Suprapubic skin (tissue), 4 donors: ENCODE results near the gene SARS2.

ENCODE experiments used
- POLR2A ChIP-seq, 2 donors: fragments of 450-650 bp; IDR thresholded peaks; one replicate each; pipeline ENCODE4 v1.6.1; 2017; ENCODE audit warnings: antibody characterized with exemption in 2 of 2, mild to moderate bottlenecking in 2 of 2, moderate library complexity in 2 of 2
- POLR2AphosphoS5 ChIP-seq, 3 donors: sonication (generic); formaldehyde crosslinking; IDR thresholded peaks; one replicate each; pipeline ENCODE4 v1.6.1; 2017; ENCODE audit warnings: antibody characterized with exemption in 3 of 3
- TF ChIP-seq, protein P1 (sequence below), 2 donors: fragments of 200-600 bp in 1 of 2; fragments of 450-650 bp in 1 of 2; sonication (generic) in 1 of 2; IDR thresholded peaks; one replicate each; pipeline ENCODE4 v1.5.1; 2016 to 2019; ENCODE audit warnings: antibody characterized with exemption in 2 of 2, mild to moderate bottlenecking in 1 of 2, moderate library complexity in 1 of 2

DNA sequence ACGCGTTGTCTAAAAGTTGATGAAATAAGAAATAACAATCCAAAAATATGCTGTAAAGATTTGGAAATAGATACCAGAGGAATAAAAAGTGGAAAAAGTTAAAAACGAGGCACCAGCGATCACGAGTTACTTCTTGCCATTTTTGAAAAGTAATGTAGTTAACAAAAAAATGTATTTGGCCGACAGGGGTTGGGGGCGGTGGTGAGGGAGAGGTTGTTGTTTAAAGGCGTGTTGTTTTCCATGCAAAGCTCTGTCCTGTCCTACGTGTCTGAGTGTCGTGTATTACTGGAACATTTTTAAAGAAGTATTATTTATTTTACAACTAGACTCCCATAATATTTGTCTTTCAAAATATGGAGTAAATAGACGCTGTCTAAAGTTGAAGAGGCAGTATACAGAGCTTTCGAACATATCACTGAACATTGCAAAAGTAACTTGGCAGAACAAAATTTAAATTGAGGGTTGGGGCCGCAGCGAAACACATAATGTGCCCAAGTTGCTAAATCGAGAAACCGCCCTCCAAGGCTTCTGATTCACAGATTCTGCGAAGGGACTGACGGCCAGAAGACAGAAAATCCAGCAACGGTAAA lies 44.2 kb upstream of the SARS2 start:
- TF ChIP-seq, protein P1, sequence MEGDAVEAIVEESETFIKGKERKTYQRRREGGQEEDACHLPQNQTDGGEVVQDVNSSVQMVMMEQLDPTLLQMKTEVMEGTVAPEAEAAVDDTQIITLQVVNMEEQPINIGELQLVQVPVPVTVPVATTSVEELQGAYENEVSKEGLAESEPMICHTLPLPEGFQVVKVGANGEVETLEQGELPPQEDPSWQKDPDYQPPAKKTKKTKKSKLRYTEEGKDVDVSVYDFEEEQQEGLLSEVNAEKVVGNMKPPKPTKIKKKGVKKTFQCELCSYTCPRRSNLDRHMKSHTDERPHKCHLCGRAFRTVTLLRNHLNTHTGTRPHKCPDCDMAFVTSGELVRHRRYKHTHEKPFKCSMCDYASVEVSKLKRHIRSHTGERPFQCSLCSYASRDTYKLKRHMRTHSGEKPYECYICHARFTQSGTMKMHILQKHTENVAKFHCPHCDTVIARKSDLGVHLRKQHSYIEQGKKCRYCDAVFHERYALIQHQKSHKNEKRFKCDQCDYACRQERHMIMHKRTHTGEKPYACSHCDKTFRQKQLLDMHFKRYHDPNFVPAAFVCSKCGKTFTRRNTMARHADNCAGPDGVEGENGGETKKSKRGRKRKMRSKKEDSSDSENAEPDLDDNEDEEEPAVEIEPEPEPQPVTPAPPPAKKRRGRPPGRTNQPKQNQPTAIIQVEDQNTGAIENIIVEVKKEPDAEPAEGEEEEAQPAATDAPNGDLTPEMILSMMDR (IDR thresholded peaks at IDR 0.05): no peak
- TF ChIP-seq POLR2A (IDR thresholded peaks at IDR 0.05): no peak
- no peak for TF ChIP-seq POLR2AphosphoS5 (IDR thresholded peaks at IDR 0.05)
